ENCODE data around the gene BPIFB6.

- TF ChIP-seq POLR2AphosphoS5 (IDR thresholded peaks at IDR 0.05; ENCODE audit: low read depth, low read length) (no peak), TAF1 (IDR thresholded peaks at IDR 0.05; ENCODE audit: borderline replicate concordance, insufficient read depth, low read length) (no peak)
- TF ChIP-seq, protein P1, sequence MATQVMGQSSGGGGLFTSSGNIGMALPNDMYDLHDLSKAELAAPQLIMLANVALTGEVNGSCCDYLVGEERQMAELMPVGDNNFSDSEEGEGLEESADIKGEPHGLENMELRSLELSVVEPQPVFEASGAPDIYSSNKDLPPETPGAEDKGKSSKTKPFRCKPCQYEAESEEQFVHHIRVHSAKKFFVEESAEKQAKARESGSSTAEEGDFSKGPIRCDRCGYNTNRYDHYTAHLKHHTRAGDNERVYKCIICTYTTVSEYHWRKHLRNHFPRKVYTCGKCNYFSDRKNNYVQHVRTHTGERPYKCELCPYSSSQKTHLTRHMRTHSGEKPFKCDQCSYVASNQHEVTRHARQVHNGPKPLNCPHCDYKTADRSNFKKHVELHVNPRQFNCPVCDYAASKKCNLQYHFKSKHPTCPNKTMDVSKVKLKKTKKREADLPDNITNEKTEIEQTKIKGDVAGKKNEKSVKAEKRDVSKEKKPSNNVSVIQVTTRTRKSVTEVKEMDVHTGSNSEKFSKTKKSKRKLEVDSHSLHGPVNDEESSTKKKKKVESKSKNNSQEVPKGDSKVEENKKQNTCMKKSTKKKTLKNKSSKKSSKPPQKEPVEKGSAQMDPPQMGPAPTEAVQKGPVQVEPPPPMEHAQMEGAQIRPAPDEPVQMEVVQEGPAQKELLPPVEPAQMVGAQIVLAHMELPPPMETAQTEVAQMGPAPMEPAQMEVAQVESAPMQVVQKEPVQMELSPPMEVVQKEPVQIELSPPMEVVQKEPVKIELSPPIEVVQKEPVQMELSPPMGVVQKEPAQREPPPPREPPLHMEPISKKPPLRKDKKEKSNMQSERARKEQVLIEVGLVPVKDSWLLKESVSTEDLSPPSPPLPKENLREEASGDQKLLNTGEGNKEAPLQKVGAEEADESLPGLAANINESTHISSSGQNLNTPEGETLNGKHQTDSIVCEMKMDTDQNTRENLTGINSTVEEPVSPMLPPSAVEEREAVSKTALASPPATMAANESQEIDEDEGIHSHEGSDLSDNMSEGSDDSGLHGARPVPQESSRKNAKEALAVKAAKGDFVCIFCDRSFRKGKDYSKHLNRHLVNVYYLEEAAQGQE (IDR thresholded peaks at IDR 0.05; ENCODE audit: insufficient read depth in 1 of 2, low read depth in 2 of 2, low read length in 2 of 2) = no peak
Observed at GRCh38 chr20:32984631-32985354, 46.7 kb upstream of the BPIFB6 start.

Data from PFSK-1 (cell line).